SIG-M5 (cell line): ENCODE data around the gene ECE2.
"Not testable (repeated sequence)": the region's sequence is repeated elsewhere in the genome, so short reads cannot be mapped to it uniquely, and the experiment has no call there.

ENCODE experiments used
- DNase-seq: peaks from one replicate; lab custom pipeline; 2025; lab: John Stamatoyannopoulos, UW

The ECE2 gene

GRCh38 chr3:184336547-184337398 lies 61.0 kb downstream of the ECE2 start:
- no peak for DNase-seq

- DNase-seq = no peak
Measured at GRCh38 chr3:184337399-184337714, 61.5 kb downstream of the ECE2 start, which contains the start of gene FAM131A. TSS of gene FAM131A (plus strand) at chr3:184337600. CDS start at chr3:184337631, 31 bp downstream.

GRCh38 chr3:184337981-184338380 lies 62.2 kb downstream of the ECE2 start:
- no peak for DNase-seq

GRCh38 chr3:184338511-184338945 lies 62.7 kb downstream of the ECE2 start:
- no peak for DNase-seq

GRCh38 chr3:184339001-184339400 lies 63.2 kb downstream of the ECE2 start:
- no peak for DNase-seq

- DNase-seq = not testable (repeated sequence)
Measured at GRCh38 chr3:184339451-184340135, 63.8 kb downstream of the ECE2 start.

- no peak for DNase-seq
Measured at GRCh38 chr3:184341925-184342324, 66.1 kb downstream of the ECE2 start.
